GM18858 (cell line): Measurements from ENCODE around the gene BET1L.
"Not testable (repeated sequence)": the region's sequence is repeated elsewhere in the genome, so short reads cannot be mapped to it uniquely, and the experiment has no call there.

Experiments
- ATAC-seq: cut with Tn5 transposase; IDR thresholded peaks from one replicate; pipeline ENCODE4 v1.9.1; 2021; ENCODE audit not compliant: unreplicated experiment

Gene BET1L

GRCh38 chr11:197741-198235 is 9.4 kb downstream of the BET1L start:
- ATAC-seq = no peak

DNA sequence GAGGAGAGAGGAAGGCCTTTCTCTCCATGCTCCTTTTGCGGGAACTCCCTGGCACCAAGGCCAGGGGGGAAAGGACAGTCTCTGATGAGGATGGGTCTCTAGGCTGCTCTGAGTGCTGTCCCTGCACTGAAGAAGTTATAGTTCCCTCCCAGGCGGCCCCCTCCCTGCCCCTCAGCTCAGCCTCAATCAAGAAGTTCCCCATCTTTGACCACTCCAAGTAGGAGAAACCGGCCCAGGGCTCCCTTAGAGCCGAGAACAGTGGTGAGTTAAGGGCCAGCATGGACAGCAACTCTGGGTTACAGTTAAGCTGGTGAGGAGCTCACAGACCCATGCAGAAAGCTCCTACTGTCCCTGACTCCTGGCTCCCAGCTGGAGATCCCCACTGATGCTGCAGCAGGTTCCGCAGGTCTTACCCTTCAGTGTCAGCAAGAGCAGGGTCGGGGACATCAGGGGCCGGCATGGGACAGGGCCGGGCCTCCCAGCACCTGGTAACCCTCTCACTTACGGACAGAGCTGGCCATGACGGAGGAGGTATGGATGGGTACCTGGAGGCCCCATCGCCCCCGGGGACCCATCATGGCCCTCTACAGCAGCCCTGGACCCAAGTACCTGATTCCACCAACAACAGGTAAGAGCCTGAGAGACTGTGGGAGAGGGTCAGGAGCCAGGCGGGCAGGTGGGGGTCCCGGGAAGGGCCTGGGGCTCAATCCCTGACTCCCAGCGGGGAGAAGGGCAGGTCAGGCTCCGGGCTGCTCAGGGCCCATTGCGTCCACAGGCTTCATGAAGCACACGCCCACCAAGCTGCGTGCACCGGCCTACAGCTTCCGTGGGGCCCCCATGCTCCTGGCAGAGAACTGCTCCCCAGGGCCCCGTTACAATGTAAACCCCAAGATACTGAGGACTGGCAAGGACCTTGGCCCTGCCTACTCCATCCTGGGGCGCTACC is 10.1 kb downstream of the BET1L start:
- ATAC-seq = no peak

DNA sequence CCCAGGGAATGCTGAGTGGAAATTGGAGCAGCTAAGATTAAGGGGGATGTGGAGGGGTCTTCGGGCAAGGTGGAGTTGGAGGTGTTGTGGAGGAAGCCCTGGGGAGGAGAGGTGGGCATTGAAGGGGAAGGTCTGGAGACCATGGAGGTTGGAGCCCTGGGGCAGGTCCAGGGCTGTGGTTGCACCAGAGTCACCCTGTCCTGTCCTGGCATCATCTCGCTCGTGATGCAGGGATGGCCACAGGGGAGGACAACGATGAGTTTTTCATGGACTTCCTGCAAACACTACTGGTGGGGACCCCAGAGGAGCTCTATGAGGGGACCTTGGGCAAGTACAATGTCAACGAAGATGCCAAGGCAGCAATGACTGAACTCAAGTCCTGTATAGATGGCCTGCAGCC is 13.7 kb downstream of the BET1L start:
- not testable (repeated sequence) for ATAC-seq

DNA sequence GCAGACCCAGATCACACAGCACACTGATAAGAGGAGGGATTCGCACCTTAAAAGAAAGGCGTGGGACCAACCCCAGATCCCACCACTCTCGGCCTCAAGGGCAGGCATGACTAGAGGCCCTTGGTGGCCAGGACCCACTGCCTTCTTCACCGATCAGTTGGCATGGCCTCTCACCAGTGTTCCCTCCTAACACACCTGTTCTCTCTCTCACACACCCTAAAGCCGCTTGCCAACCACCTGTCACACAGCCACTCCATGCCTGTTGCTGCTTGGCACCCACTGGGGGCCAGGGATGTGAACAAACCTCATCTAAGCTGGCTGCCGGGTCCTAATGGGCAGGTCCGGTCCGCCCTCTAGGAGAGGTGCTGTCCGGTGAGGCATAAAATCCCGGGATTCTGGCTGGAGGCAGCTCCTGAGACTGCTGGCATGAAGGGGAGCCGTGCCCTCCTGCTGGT is 14.5 kb downstream of the BET1L start, which contains the start of gene SCGB1C1:
Gene SCGB1C1, plus strand, starts transcription at position 405 of the 455 bp plus-strand sequence. Its CDS starts 22 bp downstream, at position 427.
- ATAC-seq = not testable (repeated sequence)

DNA sequence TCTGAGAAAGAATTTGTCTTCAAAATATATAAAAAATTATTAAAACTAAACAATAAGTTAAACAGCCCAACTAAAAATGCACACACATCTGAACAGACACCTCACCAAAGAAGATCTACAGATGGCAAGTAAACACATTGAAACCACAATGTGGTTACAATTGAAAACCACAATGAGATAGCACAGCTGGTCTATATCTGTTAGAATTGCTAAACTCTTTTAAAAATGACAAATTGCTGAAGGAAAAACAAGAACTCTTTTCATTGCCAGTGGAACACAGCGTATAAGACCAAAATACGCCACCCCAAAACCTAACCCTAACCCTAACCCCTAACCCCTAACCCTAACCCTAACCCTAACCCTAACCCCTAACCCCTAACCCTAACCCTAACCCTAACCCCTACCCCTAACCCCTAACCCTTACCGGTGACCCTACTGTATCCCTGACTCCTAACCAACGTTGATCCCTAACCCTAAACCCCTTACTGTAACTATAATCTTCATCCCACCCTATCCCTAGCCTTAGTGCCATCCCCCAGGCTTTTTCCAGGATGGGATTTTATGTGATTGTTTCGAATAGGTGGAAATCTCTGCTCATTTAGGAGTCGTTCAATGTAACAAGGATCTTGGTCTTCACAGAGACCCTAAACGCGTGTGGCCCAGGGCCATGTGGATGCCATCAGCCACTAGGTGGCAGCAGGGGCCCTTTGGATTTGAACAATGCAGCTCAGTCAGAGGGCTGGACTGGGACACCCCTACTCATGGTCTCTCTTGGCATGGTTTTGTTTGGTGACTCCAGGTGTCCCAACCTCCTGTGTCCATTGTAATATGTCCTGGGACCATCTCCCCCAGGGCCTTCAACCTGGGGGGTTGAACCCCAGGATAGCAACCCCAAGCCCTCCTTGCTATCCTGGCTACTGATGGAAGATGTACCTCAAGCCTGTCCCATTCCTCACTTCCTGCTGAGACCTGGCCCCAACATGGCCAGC is 15.4 kb downstream of the BET1L start:
- not testable (repeated sequence) for ATAC-seq

GRCh38 chr11:190546-190945 is 16.7 kb downstream of the BET1L start:
- not testable (repeated sequence) for ATAC-seq

DNA sequence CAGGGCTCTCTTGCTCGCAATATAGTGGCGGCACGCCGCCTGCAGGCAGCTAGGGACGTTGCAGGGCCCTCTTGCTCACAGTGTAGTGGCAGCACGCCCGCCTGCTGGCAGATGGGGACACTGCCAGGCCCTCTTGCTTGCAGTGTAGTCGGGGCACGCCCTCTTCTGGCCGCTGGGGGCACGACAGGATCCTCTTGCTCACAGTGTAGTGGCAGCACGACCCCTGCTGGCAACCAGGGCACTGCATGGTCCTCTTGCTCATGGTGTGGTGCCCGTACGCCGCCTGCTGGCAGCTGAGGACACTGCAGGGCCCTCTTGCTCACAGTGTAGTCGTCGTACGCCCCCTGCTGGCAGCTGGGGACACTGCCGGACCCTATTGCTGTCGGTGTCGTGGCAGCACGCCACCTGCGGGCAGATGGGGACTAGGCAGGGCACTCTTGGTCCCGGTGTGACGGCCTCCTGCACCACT is 17.3 kb downstream of the BET1L start:
- ATAC-seq = not testable (repeated sequence)

DNA sequence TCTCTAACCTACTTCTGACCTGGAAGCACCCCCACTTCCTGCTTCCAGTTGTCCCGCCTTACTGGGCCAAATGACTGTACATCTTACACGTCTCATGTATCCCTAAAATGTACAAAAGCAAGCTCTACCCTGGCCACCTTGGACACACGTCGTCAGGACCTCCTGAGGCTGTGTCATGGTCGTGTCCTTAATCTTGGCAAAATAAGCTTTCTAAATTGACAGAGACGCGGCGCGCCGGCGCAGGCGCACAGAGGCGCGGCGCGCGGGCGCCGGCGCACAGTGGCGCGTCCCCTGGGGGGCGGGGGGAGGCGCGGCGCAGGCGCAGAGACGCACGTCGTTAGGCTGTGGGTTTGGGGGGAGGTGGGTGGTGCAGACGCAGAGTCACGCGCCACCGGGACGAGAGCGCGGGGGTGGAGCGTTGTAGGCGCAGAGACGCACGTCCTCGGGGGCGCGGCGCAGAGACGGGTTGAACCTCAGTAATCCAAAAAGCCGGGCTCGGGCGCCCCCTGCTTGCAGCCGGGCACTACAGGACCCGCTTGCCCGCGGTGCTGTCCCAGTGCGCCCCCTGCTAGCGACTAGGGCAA is 17.9 kb downstream of the BET1L start:
- not testable (repeated sequence) for ATAC-seq

DNA sequence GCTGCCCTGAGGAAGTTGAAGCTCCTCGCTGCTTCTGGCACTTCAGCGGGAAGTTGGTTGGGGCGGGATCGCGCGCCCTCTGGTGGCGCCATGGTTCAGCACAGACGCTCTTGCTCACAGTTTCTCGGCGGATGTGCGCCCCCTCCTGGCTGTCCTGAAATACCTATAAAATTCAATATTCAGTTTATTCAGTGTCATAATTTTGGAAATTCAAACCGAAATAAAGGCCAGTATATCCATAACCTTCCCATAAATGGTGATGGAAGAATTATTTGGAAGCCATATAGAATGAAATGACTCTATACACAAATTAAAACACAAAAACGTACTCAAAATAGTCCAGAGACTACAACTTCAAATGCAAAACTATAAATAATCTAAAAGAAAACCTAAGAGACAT is 27.0 kb downstream of the BET1L start:
- ATAC-seq = not testable (repeated sequence)
